Pericardium fibroblast (primary cell): ENCODE results near the gene ITIH6. TPM values are rescaled to one million over a fixed set of nuclear protein-coding genes. Genes with fewer than 3 reads are reported as not detected.

Experiments
- total RNA-seq: library from RNA; depleted of rRNA; stranded (reverse); fragments of >200 nt; gene quantifications from 2 replicates; pipeline ENCODE4 v1.2.3, GENCODE V29; 2015

Gene ITIH6
- not detected in 2 replicates for total RNA-seq

GRCh38 chrX:54798137-54798536 lies at the start of gene ITIH6:
TSS of gene ITIH6 (minus strand) at chrX:54798255. CDS start at chrX:54798210, 45 bp downstream.

GRCh38 chrX:54807524-54808108 lies 9.6 kb upstream of the ITIH6 start, which contains the start of gene MAGED2:
TSS of gene MAGED2 (plus strand) at chrX:54807745. CDS start at chrX:54809332, 1,587 bp downstream.

Other genes with a start within 250 kb of the ITIH6 start
- 377 and 514 TPM in 2 replicates for gene MAGED2, start 9.5 kb upstream of the ITIH6 start, total RNA-seq
- 15.2 and 24.0 TPM in 2 replicates for gene TRO, start 122.6 kb upstream of the ITIH6 start, total RNA-seq
- 0.23 and 0.43 TPM in 2 replicates for gene PFKFB1, start 195.9 kb upstream of the ITIH6 start, total RNA-seq
- gene APEX2, start 202.1 kb upstream of the ITIH6 start, total RNA-seq, result 9.8 and 11.9 TPM in 2 replicates
- gene ALAS2, start 232.7 kb upstream of the ITIH6 start, total RNA-seq, result not detected in 2 replicates